Endothelial cell of umbilical vein (primary cell): ENCODE results near the gene ANKRD12. TPM values are rescaled to one million over a fixed set of nuclear protein-coding genes. Genes with fewer than 3 reads are reported as not detected.

Experiments
- BruUV-seq: library from RNA; stranded (reverse); fragments of 400-500 nt; replicated peaks from 2 replicates; lab custom pipeline; 2021; lab: Mats Ljungman, UMichigan
- CTCF ChIA-PET: fragments of 300-600, 350-600 bp; sonication (Branson Sonifier 250); formaldehyde crosslinking; loops from one replicate; lab custom pipeline; 2021; ENCODE audit warnings: antibody characterized with exemption, inconsistent platforms; lab: Charles Lee
- POLR2A ChIA-PET: fragments of 300-600, 350-600 bp; sonication (Branson Sonifier 250); formaldehyde crosslinking; loops from one replicate; lab custom pipeline; 2021; ENCODE audit warnings: antibody characterized with exemption, inconsistent platforms; lab: Charles Lee
- DNase-seq: peaks from one replicate; pipeline ENCODE4 v3.0.0-alpha.2; 2011; ENCODE audit warnings: low read depth, low spot score
- FAIRE-seq: peaks from 2 replicates; lab custom pipeline; 2011; peaks lifted over from hg19 to GRCh38; lab: Jason Lieb, UNC
- H2AFZ ChIP-seq: 2 replicates; pipeline ENCODE4 v1.6.0; 2012; ENCODE audit warnings: low read depth, low read length, control low read depth, inconsistent platforms
- H3K27ac ChIP-seq: 2 replicates; pipeline ENCODE4 v1.5.1; 2011; ENCODE audit warnings: low read depth, mild to moderate bottlenecking, control low read depth, low read length, moderate library complexity; ENCODE audit not compliant: insufficient read depth
- H3K27me3 ChIP-seq, 2 experiments: 2 replicates each; pipeline versions ENCODE4 v1.6.0 to v1.6.1; 2011; ENCODE audit warnings: low read length in 2 of 2, mixed read lengths in 1 of 2; ENCODE audit not compliant: control insufficient read depth in 2 of 2, insufficient read depth in 2 of 2
- H3K36me3 ChIP-seq, 2 experiments: 2 replicates in 1 of 2; 3 replicates in 1 of 2; pipeline ENCODE4 v1.5.1; 2011; ENCODE audit warnings: low read length in 2 of 2, mild to moderate bottlenecking in 1 of 2, moderate library complexity in 1 of 2; ENCODE audit not compliant: control insufficient read depth in 2 of 2, insufficient read depth in 2 of 2; ENCODE audit errors: extremely low read depth in 1 of 2
- H3K4me1 ChIP-seq: 3 replicates; pipeline ENCODE4 v1.5.1; 2011; ENCODE audit warnings: mild to moderate bottlenecking, low read length; ENCODE audit not compliant: control insufficient read depth, insufficient read depth; ENCODE audit errors: extremely low read depth
- H3K4me2 ChIP-seq: 2 replicates; pipeline ENCODE4 v1.6.1; 2011; ENCODE audit warnings: low read length, control low read depth, mixed read lengths; ENCODE audit not compliant: insufficient read depth
- H3K4me3 ChIP-seq, 3 experiments: fragments of 200-600 bp in 1 of 3; sonication (generic), shearing (Covaris generic) in 1 of 3; replicated peaks in 1 of 3; 2 replicates each; pipeline ENCODE4 v1.5.1; 2011 to 2016; ENCODE audit warnings: control low read depth in 3 of 3, low read length in 3 of 3, mild to moderate bottlenecking in 2 of 3, inconsistent platforms in 1 of 3, low read depth in 1 of 3, moderate library complexity in 1 of 3; ENCODE audit not compliant: insufficient read depth in 1 of 3
- H3K79me2 ChIP-seq: 2 replicates; pipeline ENCODE4 v1.6.0; 2012; ENCODE audit warnings: low read length, inconsistent platforms; ENCODE audit not compliant: control insufficient read depth, insufficient read depth
- H3K9ac ChIP-seq: replicated peaks from 2 replicates; pipeline ENCODE3; 2011; ENCODE audit warnings: low read length, control low read depth; ENCODE audit not compliant: insufficient read depth; ENCODE audit errors: extremely low read depth
- H3K9me1 ChIP-seq: replicated peaks from 3 replicates; pipeline ENCODE4 v1.6.0; 2011; ENCODE audit warnings: mild to moderate bottlenecking, low read length; ENCODE audit not compliant: control insufficient read depth, insufficient read depth; ENCODE audit errors: extremely low read depth
- H3K9me3 ChIP-seq: replicated peaks from 2 replicates; pipeline ENCODE4 v1.5.1; 2012; ENCODE audit warnings: low read length, inconsistent platforms; ENCODE audit not compliant: control insufficient read depth, insufficient read depth
- H4K20me1 ChIP-seq: replicated peaks from 2 replicates; pipeline ENCODE3; 2011; ENCODE audit warnings: mild to moderate bottlenecking, low read length; ENCODE audit not compliant: control insufficient read depth, insufficient read depth; ENCODE audit errors: extremely low read depth
- CTCF ChIP-seq, 2 donors: IDR thresholded peaks; 1 replicate in 1 of 2; 2 replicates in 1 of 2; pipeline ENCODE4 v1.5.1; 2011; ENCODE audit warnings: low read length in 2 of 2, mild to moderate bottlenecking in 2 of 2, moderate library complexity in 2 of 2, control low read depth in 1 of 2, inconsistent platforms in 1 of 2, low read depth in 1 of 2; ENCODE audit not compliant: insufficient read depth in 1 of 2; ENCODE audit errors: extremely low read depth in 1 of 2
- EZH2 ChIP-seq: IDR thresholded peaks from 2 replicates; pipeline ENCODE4 v1.6.1; 2012; ENCODE audit warnings: borderline replicate concordance, low read depth, mild to moderate bottlenecking, moderate library complexity, low read length, inconsistent platforms; ENCODE audit not compliant: severe bottlenecking
- FOS ChIP-seq: IDR thresholded peaks from 2 replicates; pipeline ENCODE4 v1.6.1; 2011; ENCODE audit warnings: mild to moderate bottlenecking, low read length, moderate library complexity, borderline replicate concordance; ENCODE audit not compliant: insufficient read depth
- GATA2 ChIP-seq: IDR thresholded peaks from 2 replicates; pipeline ENCODE4 v1.7.0; 2011; ENCODE audit warnings: low read depth, mild to moderate bottlenecking, moderate library complexity, mixed read lengths, low read length; ENCODE audit not compliant: insufficient read length, insufficient read depth
- JUN ChIP-seq: IDR thresholded peaks from 2 replicates; pipeline ENCODE4 v1.6.1; 2011; ENCODE audit warnings: borderline replicate concordance, low read depth; ENCODE audit not compliant: insufficient read length, insufficient read depth
- MAX ChIP-seq: IDR thresholded peaks from 2 replicates; pipeline ENCODE4 v1.6.1; 2011; ENCODE audit not compliant: insufficient read depth, insufficient read length
- MYC ChIP-seq: IDR thresholded peaks from one replicate; pipeline ENCODE4 v1.6.1; 2011; ENCODE audit warnings: mild to moderate bottlenecking, low read depth, low read length
- POLR2A ChIP-seq: IDR thresholded peaks from 2 replicates; pipeline ENCODE4 v1.6.1; 2012; ENCODE audit warnings: low read depth, mild to moderate bottlenecking, control low read depth, low read length
- POLR2AphosphoS5 ChIP-seq: IDR thresholded peaks from 2 replicates; pipeline ENCODE4 v1.6.1; 2012; ENCODE audit warnings: low read depth, mild to moderate bottlenecking, control low read depth, low read length, moderate library complexity; ENCODE audit not compliant: insufficient read depth
- dilution Hi-C: fragments of 300-500 bp; cut with MboI; formaldehyde crosslinking; loops from one replicate; pipeline ENCODE4 v1.15.0; 2019; ENCODE audit warnings: low sequenced_read_pairs; ENCODE audit not compliant: extremely low pct_ligation_motif_present
- intact Hi-C: fragments of 100-400 bp; cut with micrococcal nuclease; formaldehyde crosslinking; loops from one replicate; pipeline ENCODE4 v1.10.0; 2022
- polyA plus RNA-seq, 4 experiments: library from polyadenylated mRNA; depleted of rRNA in 3 of 4; stranded (reverse) in 3 of 4; unstranded in 1 of 4; fragments of >200 nt; gene quantifications; 2 replicates each; pipeline versions ENCODE4 v1.2.1 to v1.2.3, GENCODE V29; 2011 to 2012; ENCODE audit warnings: missing spikeins in 1 of 4
- total RNA-seq: library from RNA; stranded (reverse); gene quantifications from 2 replicates; pipeline ENCODE4 v1.2.3, GENCODE V29; 2021

ANKRD12 gene
- total and polyA plus RNA-seq, 2 donors (not counting 3 experiments of a cell fraction or from before 2014, with no cell fraction given), result 1.5 to 25.4 TPM

DNA sequence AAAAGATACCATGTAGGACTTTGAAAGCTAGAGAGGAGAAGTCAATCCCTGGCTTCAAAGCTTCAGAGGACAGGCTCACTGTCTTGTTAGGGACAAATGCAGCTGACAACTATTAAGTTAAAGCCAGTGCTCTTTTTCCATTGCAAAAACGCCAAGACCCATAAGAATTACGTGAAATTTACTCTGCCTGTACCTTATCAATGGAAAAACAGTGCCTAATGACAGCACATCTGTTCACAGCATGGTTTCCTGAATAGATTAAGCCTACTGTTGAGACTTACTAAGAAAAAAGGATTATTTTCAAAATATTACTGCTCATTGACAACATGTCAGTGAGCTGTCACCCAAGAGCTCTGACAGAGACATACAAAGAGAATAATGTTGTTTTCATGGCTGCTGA, 52.9 kb downstream of the ANKRD12 start:
- TF ChIP-seq JUN (no peak), POLR2A (no peak), MAX (no peak), CTCF (IDR thresholded peaks at IDR 0.05; ENCODE audit: extremely low read depth in 1 of 2, insufficient read depth in 1 of 2, low read depth in 1 of 2, low read length in 2 of 2) (no peak), EZH2 (no peak), MYC (no peak), POLR2AphosphoS5 (no peak), FOS (no peak), GATA2 (no peak)
- Histone ChIP-seq H3K4me3 (no peak overlapping the region), H3K4me1 (peaks cover 24% of the 10 kb centered on the region), H3K79me2 (peaks cover 7% of the 10 kb centered on the region), H3K9me3 (no peaks in the 10 kb centered on the region), H2AFZ (no peak overlapping the region), H3K36me3 (peaks cover 0 to 2% of the 10 kb centered on the region in 2 experiments), H4K20me1 (no peaks in the 10 kb centered on the region), H3K9me1 (no peaks in the 10 kb centered on the region), H3K27me3 (no peaks in the 10 kb centered on the region), H3K27ac (no peak overlapping the region), H3K9ac (no peak overlapping the region), H3K4me2 (no peak overlapping the region)
- FAIRE-seq (no peak), DNase-seq (no peak)
- BruUV-seq, result no TSS peak
- POLR2A ChIA-PET, result no interaction called here
- dilution Hi-C loops, result no loop called here
- intact Hi-C loops, result no loop called here
- CTCF ChIA-PET, result interaction anchor here (1.1 to 3.1 kb wide), 5 partner anchors 10 to 145 kb away, joined by 3 to 8 read pairs (median 5); partner anchors contain the start of gene TWSG1
